ENCODE measurements around the gene NEU4.

DNA sequence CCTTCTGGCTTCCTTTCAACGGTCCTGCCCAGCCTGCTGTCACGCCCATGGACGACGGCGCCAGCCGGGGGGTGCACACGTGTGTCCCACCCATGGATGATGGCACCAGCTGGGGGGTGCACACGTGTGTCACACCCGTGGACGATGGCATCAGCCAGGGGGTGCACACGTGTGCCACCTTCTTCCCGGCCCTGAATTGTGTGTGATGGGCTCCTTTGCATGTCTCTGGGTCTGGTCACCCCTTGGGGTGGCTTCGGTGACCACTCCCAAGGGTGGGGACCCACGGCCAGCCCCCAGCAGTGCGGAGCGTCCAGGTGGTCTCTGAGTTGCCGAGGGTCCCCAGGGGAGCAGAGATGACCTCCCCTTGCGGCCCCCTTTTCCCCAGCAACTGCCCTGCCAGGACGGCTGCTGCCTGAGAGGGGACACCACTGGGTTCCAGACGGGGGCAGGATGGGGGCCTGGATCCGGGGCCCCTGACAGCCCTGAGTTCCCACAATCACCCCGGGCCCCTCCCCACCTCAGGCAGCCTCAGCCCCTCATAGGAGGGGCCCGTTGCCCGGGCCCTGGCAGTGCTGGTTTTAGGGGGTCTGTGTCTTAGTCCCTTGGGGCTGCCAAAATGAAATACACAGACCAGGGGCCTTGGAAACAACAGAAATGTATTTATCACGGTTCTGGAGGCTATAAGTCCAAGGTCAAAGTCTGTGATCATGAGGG, 9.4 kb downstream of the NEU4 start:
- no peak for TF ChIP-seq CTCF (IDR thresholded peaks at IDR 0.05)
- no peak for TF ChIP-seq POLR2A (IDR thresholded peaks at IDR 0.05)

Data from sigmoid colon (tissue), 3 donors.